HL-60 (cell line): Measurements from ENCODE around the gene GRIN2D.

Source experiments
- DNase-seq, 2 experiments: peaks; one replicate each; pipeline ENCODE4 v3.0.0-alpha.2; 2010 to 2020; ENCODE audit warnings: low read depth in 1 of 2, low spot score in 1 of 2
- H3K27ac ChIP-seq: fragments of 250-450 bp; sonication (Bioruptor Pico); replicated peaks from 2 replicates; pipeline ENCODE4 v1.5.1; 2020; ENCODE audit warnings: mild to moderate bottlenecking, moderate library complexity
- H3K27me3 ChIP-seq: fragments of 250-450 bp; sonication (Bioruptor Pico); 2 replicates; pipeline ENCODE4 v1.5.1; 2021; ENCODE audit warnings: mild to moderate bottlenecking, moderate library complexity; ENCODE audit not compliant: insufficient read depth, poor library complexity, severe bottlenecking
- H3K4me3 ChIP-seq: replicated peaks from 2 replicates; pipeline ENCODE4 v1.5.1; 2011; ENCODE audit warnings: mild to moderate bottlenecking, control low read depth, low read length; ENCODE audit not compliant: insufficient read depth
- CTCF ChIP-seq: IDR thresholded peaks from one replicate; pipeline ENCODE4 v1.5.1; 2011; ENCODE audit warnings: low read length, control low read depth, inconsistent platforms; ENCODE audit not compliant: insufficient read depth
- GABPA ChIP-seq: IDR thresholded peaks from 2 replicates; pipeline ENCODE4 v1.6.1; 2012; ENCODE audit warnings: low read depth
- POLR2AphosphoS5 ChIP-seq: IDR thresholded peaks from 2 replicates; pipeline ENCODE4 v1.6.1; 2012; ENCODE audit warnings: low read depth
- REST ChIP-seq: IDR thresholded peaks from 2 replicates; pipeline ENCODE4 v1.6.1; 2012; ENCODE audit warnings: low read depth; ENCODE audit not compliant: insufficient replicate concordance
- SPI1 ChIP-seq: IDR thresholded peaks from 2 replicates; pipeline ENCODE4 v1.6.1; 2012; ENCODE audit warnings: low read depth, mild to moderate bottlenecking, borderline replicate concordance
- long read RNA-seq: library from polyadenylated mRNA; unstranded; transcript quantifications from one replicate; pipeline ENCODE4 v2.0.0, GENCODE V29; 2020

Gene GRIN2D
- long read RNA-seq, result 0 reads

GRCh38 chr19:48393559-48394330, at the start of gene GRIN2D:
GRIN2D (plus strand) TSS chr19:48393668; CDS start chr19:48398393, 4,725 bp downstream.
- TF ChIP-seq REST (no peak), GABPA (no peak), CTCF (no peak), SPI1 (no peak), POLR2AphosphoS5 (no peak)
- DNase-seq, result no peak
- Histone ChIP-seq H3K27ac (no peak within 1 kb of the TSS), H3K27me3 (peaks cover 52% of the 10 kb centered on the region), H3K4me3 (no peak within 1 kb of the TSS)

GRCh38 chr19:48344892-48345291, 48.6 kb upstream of the GRIN2D start:
- Histone ChIP-seq H3K4me3 (no peak overlapping the region), H3K27ac (no peak overlapping the region), H3K27me3 (no peaks in the 10 kb centered on the region)
- no peak for DNase-seq
- TF ChIP-seq POLR2AphosphoS5 (no peak), REST (no peak), CTCF (no peak), SPI1 (no peak)

- no peak overlapping the region for H3K4me3 ChIP-seq
- H3K27me3 ChIP-seq, result no peaks in the 10 kb centered on the region
- DNase-seq, result no peak
- no peak overlapping the region for H3K27ac ChIP-seq
- TF ChIP-seq SPI1 (no peak), REST (no peak), CTCF (no peak), POLR2AphosphoS5 (no peak), GABPA (no peak)
Measured at GRCh38 chr19:48346191-48346590, 47.3 kb upstream of the GRIN2D start.
